HG02852 (cell line): ENCODE data around the gene ETFA.
A peak's percentile ranks its signal among the peaks of the same experiment; 100 is the strongest.

Experiments
- ATAC-seq: cut with Tn5 transposase; IDR thresholded peaks from one replicate; pipeline ENCODE4 v1.9.1; 2021; ENCODE audit warnings: mild to moderate bottlenecking, moderate library complexity; ENCODE audit not compliant: unreplicated experiment

ETFA gene

DNA sequence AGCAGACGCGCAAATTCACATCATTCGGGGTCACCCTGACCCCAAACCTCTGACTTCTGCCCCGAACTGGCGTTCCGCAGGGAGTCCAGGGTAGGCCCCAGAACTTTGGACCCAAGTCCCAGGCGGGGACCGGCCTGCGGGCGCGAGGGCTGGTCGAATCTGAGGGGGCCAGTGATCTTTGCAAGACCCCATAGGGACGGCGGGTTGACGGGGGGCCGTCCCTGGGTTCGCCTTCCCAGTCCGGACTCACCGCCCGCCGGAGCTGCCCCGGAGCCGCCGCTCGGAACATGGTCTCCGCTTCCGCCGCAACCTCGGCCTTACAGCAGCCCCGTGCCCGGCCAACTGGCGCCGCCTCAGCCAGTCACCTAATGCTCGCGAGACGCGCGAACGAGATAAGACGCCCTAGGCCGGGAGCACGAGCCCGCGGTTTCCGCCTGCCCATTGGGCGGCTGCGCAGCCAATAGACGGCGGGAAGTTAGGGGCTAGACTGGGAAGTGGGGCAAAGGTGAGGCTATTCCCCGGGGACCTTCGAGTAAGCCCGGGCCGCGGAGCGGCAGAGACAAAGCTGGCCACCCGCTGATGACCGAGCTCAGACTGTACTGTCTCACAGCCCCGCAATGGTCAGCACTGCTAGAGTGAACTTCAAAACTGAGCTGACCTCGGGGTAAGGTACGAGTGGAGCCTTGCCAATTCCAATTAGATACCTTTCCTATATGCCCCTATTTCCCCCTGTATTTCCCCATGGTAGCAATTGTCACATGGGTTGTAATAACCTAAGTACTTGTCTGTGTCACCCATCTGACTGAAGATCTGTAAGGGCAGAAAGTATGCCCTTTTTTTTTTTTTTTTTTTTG is at the start of gene ETFA:
TSS of gene ETFA (minus strand) at position 370 of the 854 bp plus-strand sequence. CDS start at position 289, 81 bp downstream.
- ATAC-seq = peak; percentile 96

DNA sequence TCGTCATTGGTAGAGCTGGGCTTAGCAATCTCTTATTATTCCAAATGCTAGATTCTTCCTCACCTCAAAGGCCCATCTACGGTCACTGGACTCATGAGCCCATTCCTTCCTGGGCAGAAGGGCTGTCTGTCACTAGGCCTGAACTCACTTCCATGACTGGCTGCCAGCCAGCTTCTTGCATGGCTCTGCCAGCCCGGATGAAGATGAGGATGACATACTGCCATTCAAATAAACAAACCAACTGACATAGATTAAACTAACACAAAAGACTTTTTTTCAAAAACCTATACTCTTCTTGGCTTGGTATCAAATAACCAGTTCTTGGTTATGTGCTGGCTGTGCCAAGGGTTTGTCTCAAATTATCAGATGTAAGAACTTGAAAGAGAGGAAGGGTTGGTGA is 49.1 kb upstream of the ETFA start:
- ATAC-seq = no peak

DNA sequence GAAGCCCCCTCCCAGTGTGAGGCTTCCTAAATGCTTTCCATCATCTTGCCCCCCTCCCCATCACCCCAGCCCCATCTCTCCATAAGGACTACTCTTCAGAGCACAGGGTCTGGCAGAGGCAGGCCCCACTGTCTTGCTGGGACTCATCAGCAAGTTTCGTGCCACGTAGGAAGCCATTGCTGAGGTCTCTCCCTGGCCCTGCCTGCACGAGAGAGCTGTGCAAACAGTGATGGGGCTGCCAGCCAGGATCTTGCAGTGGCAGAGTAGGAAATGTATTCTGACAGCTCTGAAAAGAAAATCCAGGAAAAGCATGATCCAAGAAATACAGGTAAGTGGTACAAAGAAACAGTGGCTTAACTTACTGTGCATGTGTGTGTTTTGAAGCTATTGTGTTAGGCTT is 47.9 kb upstream of the ETFA start:
- no peak for ATAC-seq

DNA sequence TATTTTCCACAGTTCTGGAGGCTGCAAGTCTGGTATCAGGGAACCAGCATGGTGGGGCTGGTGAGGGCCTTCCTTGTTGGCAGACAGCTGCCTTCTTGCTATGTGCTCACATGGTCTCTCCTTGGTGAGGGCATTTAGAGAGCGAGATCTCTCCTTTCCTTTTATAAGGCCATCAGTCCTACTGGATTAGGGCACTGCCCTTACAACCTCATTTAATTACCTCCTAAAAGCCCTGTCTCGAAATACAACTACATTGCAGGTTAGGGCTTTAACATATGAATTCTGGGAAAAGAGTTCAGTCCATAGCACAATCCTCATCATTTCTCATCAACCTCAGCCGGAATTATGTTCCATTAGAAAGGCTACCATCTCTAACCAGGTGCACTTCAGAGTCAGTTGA is 47.2 kb upstream of the ETFA start:
- ATAC-seq = no peak

- no peak for ATAC-seq
These were observed 43.7 kb upstream of the ETFA start for GRCh38 chr15:76354823-76355440.

DNA sequence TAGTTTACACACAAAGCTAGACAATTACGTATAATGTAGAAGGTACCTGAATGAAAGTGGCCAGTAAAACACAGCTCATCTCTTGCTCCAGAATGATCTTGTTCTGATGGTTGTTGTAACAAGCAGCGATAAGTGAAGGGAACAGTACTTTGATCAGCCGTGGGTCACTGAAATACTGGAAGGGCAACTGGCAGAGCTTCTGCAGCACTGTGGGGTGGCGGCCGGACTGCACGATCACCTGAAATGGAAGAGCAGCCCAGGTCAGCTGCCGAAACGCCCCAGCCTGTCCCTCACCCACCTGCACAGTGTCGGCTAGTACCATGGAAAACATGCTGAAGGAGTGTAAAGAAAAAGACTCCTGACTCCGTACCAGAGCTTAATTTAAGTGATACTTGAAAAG is 42.6 kb upstream of the ETFA start:
- ATAC-seq = no peak

DNA sequence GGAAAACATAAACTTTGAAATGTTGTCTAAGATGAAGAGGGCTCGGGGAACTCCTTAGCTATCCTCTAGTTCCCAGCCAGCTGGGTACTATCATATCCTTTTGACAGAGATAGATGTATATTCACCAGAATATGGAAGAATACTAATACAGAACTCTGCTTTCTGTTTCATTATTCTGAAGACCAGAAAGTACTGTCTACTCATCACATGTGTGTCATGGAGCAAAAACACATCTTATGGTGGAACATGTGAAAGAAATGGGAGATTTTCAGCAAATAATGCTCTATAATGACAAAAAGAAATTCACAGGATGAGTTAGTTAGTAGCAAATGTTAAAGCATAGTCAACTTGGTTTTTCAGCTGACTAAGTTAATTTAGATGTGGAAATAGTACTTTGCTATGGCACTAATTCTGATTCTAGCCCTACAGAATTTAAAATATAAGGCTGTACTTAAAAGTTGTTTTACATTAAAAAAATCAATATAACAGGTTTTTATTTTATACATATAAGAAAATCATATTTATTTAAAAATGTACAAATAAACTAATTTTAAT is 41.8 kb upstream of the ETFA start:
- ATAC-seq = no peak

DNA sequence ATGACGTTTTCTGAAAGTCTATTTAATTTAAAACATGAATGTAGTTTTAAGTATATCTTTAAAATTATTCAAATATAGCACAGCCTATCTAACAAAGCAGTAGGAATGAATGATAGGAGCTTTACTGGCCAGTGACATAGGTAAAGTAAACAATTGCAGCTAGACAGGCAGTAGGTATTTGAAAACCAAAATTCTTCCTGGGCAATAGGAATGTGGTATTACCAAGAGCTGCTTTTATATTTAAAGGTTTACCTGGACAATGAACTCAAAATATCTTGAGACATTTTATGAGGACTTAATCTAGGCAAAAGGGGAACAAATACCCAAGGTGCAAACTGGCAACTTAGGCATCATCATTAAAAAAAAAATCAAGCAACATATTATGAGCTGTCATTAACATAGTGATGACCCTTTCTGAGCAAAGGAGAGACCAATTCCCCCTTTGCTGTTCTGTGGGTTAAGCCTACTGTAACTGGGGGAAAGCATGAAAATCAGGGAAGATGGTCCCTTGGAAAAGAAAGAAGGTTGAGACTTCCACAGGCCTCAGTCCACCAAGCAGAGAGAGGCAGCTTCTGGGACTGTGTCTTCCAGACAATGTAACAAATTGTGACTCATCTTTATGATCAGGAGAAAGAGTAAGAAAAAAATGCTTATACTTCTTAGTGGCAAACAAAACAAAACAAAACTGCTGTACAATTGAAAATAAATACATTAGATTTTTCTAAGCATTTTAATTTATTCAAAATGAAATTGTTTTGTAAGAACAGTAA is 38.2 kb upstream of the ETFA start:
- no peak for ATAC-seq

- ATAC-seq = no peak
These were observed 36.3 kb upstream of the ETFA start for GRCh38 chr15:76347482-76348055.

DNA sequence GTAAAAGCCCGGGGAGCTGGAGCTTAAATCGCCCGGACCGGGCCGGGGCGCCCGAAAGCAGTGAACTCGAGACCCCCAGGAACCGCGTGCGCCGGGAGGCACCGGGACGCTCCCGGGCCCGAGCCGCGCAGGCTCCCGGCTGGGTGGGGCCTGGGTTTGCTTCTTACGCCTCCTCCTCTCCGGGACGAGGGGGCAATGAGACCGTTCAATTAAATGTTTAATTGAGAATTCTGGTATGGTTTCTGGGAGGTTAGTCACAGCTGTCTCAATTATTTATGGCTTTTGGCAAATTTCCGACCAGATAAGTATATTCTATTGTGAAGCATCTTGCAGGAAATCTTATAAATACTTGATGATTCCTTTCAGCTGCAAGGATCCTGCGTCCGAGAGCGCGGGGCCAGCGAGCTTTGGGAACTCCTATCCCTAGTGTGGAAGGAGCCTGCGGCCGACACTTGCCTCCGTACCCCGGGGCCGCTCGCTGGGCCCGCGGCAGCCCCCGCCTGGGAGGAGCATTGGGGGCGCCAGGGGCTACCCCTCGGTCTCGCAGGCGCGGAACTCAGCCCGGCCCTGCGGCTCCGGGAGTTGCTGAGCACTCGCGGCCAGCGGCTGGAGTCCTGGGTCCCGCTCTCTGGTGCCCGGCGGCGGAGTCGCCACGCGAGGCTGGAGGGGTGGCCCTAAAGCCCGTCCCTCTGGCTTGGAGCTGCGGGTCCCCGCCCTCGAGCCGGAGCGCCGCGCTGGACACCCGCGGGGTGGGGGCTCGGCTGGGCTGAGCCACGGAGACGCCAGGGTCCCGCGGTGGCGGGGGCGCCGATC is 35.6 kb upstream of the ETFA start:
- no peak for ATAC-seq

DNA sequence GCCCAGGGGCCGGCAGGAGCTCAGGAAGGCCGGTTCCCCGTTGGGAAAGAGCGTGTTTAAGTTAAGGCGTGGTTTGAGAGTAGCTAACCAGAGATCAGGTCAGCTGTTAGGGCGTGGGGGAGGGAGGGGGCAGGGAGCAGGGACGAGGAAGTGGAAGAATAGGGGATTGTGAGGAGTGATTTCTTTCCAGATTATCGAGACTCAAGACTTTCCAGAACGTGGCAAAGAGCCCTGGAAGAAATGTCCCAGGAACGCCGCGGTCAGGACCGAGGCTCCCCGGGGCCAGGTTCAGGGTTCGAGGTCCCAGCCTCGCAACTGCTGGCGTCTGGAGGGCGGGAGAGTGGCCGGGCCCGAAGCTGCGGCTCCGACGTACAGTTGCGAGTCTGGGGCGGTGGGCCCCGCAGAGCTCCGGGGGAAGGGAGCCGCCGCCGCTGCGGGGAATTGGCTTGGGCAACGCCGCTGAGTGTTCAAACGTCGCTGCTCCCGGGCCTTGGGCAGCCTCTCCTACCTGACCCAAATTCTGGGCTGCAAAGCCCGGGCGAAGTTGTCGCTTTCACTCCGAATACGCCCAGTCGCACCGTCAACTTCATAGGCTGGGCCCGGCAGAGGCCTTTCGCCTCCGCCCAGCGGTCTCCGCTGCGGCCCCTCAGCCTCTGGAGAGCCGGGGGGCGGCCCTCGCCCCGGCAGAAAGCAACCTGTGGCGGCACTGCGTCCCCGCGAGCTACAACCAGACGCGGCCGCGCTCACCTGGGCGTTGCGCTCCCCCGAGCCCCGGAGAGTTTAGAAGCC is 34.8 kb upstream of the ETFA start:
- ATAC-seq = no peak

GRCh38 chr15:76345583-76345879 is 34.3 kb upstream of the ETFA start:
- no peak for ATAC-seq

GRCh38 chr15:76344893-76345582 is 33.8 kb upstream of the ETFA start:
- ATAC-seq = no peak

GRCh38 chr15:76343313-76343996 is 32.2 kb upstream of the ETFA start:
- no peak for ATAC-seq

- ATAC-seq = no peak
These were observed 31.3 kb upstream of the ETFA start for GRCh38 chr15:76342382-76343201.

- ATAC-seq = no peak
These were observed 30.8 kb upstream of the ETFA start for GRCh38 chr15:76342058-76342381.

- ATAC-seq = no peak
These were observed 30.2 kb upstream of the ETFA start for GRCh38 chr15:76341366-76342057.
